NCI-H1105 (cell line): ENCODE results near the gene HAL.

Experiments
- DNase-seq: peaks from one replicate; lab custom pipeline; 2025; lab: John Stamatoyannopoulos, UW

The HAL gene

DNA sequence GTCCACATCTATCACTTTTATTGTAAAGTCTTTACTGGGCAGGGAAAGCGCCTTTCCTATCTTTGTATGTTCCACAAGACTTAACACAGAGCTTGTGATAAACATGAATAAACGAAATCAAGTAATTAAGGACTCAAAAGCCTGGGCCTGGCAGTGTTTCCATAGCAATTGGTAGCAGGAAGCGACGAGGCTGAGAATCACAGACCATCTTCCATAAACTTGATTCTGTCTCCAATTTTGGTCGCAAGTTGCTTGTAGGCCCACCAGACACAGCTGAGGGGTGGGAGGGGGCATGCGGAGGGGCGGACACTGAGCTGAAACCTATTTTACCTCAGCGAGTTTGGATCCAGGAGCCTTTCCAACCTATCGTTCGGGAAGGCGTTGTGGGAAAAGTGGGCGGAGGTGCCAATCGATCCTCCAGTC, 54.0 kb downstream of the HAL start:
- DNase-seq: peak; percentile 47

DNA sequence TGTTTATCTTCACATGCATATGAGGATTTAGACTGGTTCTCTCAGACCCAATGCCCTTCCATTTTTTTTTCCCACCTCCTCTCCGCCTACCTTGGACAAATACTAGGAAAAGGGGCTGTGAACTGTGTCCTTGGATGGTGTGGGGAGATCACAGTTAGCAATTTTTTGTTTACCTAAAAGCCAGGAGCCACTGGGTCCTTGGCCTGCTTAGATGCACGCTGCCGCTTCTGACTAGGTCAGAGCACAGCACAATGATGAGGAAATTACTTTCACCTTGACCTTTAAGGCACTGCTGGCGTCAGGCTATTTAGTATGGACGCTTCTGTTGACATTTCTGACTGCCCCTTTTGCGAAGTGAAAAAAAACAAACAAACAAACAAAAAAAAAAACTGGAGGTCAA, 55.6 kb downstream of the HAL start:
- DNase-seq: no peak
